NT2/D1 (cell line): Measurements from ENCODE around the gene SCYGR3.

Experiments
- DNase-seq: peaks from one replicate; pipeline ENCODE4 v3.0.0-alpha.2; 2011; ENCODE audit warnings: low read depth, low spot score
- H3K27me3 ChIP-seq: 2 replicates; pipeline ENCODE4 v1.6.0; 2011; ENCODE audit warnings: mild to moderate bottlenecking; ENCODE audit not compliant: insufficient read length, insufficient read depth
- H3K36me3 ChIP-seq: 2 replicates; pipeline ENCODE4 v1.6.1; 2011; ENCODE audit warnings: mild to moderate bottlenecking, low read length, mixed read lengths; ENCODE audit not compliant: insufficient read depth, insufficient read length
- H3K4me1 ChIP-seq: 2 replicates; pipeline ENCODE4 v1.5.1; 2011; ENCODE audit not compliant: insufficient read depth, insufficient read length
- H3K4me3 ChIP-seq: 2 replicates; pipeline ENCODE4 v1.5.1; 2011; ENCODE audit warnings: low read depth; ENCODE audit not compliant: insufficient read length
- H3K9ac ChIP-seq: 2 replicates; pipeline ENCODE4 v1.6.0; 2011; ENCODE audit warnings: low read depth; ENCODE audit not compliant: insufficient read length
- H3K9me3 ChIP-seq: 2 replicates; pipeline ENCODE4 v1.5.1; 2011; ENCODE audit warnings: mild to moderate bottlenecking, low read length; ENCODE audit not compliant: insufficient read depth
- SUZ12 ChIP-seq: IDR thresholded peaks from 2 replicates; pipeline ENCODE4 v1.6.1; 2011; ENCODE audit not compliant: insufficient read length, insufficient read depth; ENCODE audit errors: extremely low read depth
- YY1 ChIP-seq: IDR thresholded peaks from 2 replicates; pipeline ENCODE4 v1.6.1; 2011; ENCODE audit not compliant: insufficient read length, insufficient read depth
- ZNF274 ChIP-seq: IDR thresholded peaks from 2 replicates; pipeline ENCODE4 v1.6.1; 2011; ENCODE audit warnings: mild to moderate bottlenecking, low read depth, low read length

Gene SCYGR3

GRCh38 chr2:227614740-227615139 is at the start of gene SCYGR3:
Gene SCYGR3 (minus strand): TSS chr2:227614840. CDS start chr2:227614840, 0 bp downstream.
- Histone ChIP-seq H3K9ac (no peak within 1 kb of the TSS), H3K36me3 (no peaks in the 10 kb centered on the region), H3K27me3 (peaks cover 3% of the 10 kb centered on the region), H3K9me3 (no peaks in the 10 kb centered on the region), H3K4me3 (no peak within 1 kb of the TSS), H3K4me1 (peaks cover 3% of the 10 kb centered on the region)
- DNase-seq = no peak
- TF ChIP-seq SUZ12 (no peak), ZNF274 (no peak), YY1 (no peak)

- Histone ChIP-seq H3K9ac (no peak overlapping the region), H3K27me3 (no peaks in the 10 kb centered on the region)
- DNase-seq = no peak
Observed at GRCh38 chr2:227661827-227662226, 47.2 kb upstream of the SCYGR3 start.

DNA sequence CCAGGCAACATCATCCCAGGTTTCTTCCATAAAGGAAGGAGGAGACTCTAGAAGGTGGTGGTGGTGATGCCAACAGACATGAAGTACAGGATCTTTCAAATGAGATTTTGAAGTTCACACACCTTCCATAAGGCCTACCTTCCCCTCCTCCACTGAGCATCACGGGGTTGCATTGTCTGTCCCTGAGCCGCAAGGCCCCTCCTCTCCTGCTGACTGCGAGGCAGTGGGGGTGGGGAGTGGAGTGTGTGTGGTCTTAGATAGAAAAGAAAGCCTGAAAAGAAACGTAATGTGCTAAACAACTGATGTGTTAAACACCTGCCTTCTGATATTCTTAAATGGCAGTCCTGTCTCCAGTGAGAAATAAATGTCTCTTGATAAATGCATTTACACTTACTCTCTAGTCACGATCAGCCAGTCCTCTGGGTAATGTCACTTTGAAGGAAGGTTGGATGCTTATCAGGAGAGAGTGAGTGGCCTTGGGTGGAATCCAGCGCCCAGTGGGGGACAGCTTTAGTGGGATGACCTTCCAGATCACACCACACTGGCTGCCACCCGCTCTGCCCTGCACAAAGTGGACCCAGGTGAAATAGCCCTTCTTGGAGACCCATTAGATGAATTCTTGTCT is 46.5 kb upstream of the SCYGR3 start:
- DNase-seq = peak; percentile 66
- Histone ChIP-seq H3K27me3 (no peaks in the 10 kb centered on the region), H3K4me1 (peaks cover 2% of the 10 kb centered on the region), H3K9ac (peak overlapping the region; percentile 23), H3K9me3 (no peaks in the 10 kb centered on the region), H3K4me3 (no peak overlapping the region), H3K36me3 (no peaks in the 10 kb centered on the region)
- no peak for TF ChIP-seq YY1
- TF ChIP-seq ZNF274 = no peak
- no peak for TF ChIP-seq SUZ12

More at GRCh38 chr2:227661827-227662226, 47.2 kb upstream of the SCYGR3 start:
- no peaks in the 10 kb centered on the region for H3K36me3 ChIP-seq
- peaks cover 2% of the 10 kb centered on the region for H3K4me1 ChIP-seq
- no peak for TF ChIP-seq YY1
- TF ChIP-seq SUZ12 = no peak
- TF ChIP-seq ZNF274 = no peak
- H3K9me3 ChIP-seq = no peaks in the 10 kb centered on the region
- H3K4me3 ChIP-seq = no peak overlapping the region

GRCh38 chr2:227657199-227657845 is 42.7 kb upstream of the SCYGR3 start:
- Histone ChIP-seq H3K27me3 (no peaks in the 10 kb centered on the region), H3K4me1 (peaks cover 2% of the 10 kb centered on the region), H3K36me3 (no peaks in the 10 kb centered on the region), H3K9ac (no peak overlapping the region), H3K9me3 (no peaks in the 10 kb centered on the region), H3K4me3 (no peak overlapping the region)
- no peak for DNase-seq
- no peak for TF ChIP-seq YY1

- H3K4me3 ChIP-seq = no peak overlapping the region
- H3K4me1 ChIP-seq = no peaks in the 10 kb centered on the region
- no peaks in the 10 kb centered on the region for H3K36me3 ChIP-seq
- no peak overlapping the region for H3K9ac ChIP-seq
- no peaks in the 10 kb centered on the region for H3K27me3 ChIP-seq
- TF ChIP-seq SUZ12 (no peak), ZNF274 (no peak), YY1 (no peak)
- no peak for DNase-seq
- no peaks in the 10 kb centered on the region for H3K9me3 ChIP-seq
Observed at GRCh38 chr2:227655454-227655853, 40.8 kb upstream of the SCYGR3 start.

DNA sequence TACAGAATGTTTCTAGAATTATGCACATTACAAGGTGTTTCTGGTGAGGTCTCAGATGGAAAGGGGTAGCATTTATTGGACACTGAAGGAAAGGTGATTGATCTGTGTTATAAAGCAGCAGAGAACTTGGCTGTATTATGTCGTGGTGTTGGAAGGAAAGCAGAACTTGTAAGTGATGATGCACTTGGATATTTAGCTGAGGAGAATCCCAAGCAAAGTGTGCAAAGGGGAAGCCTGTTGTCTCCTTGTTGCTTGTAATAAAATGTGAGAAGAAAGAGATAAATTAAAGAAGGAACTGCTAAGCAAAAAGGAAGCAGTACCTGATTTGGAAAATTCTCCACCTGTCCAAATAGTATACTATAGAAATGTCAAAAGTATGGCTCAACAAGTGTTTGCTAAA is 39.8 kb upstream of the SCYGR3 start:
- DNase-seq = no peak
- Histone ChIP-seq H3K9ac (no peak overlapping the region), H3K4me3 (no peak overlapping the region), H3K36me3 (no peaks in the 10 kb centered on the region), H3K4me1 (no peaks in the 10 kb centered on the region), H3K27me3 (no peaks in the 10 kb centered on the region), H3K9me3 (no peaks in the 10 kb centered on the region)
- TF ChIP-seq SUZ12 (no peak), ZNF274 (no peak), YY1 (no peak)

DNA sequence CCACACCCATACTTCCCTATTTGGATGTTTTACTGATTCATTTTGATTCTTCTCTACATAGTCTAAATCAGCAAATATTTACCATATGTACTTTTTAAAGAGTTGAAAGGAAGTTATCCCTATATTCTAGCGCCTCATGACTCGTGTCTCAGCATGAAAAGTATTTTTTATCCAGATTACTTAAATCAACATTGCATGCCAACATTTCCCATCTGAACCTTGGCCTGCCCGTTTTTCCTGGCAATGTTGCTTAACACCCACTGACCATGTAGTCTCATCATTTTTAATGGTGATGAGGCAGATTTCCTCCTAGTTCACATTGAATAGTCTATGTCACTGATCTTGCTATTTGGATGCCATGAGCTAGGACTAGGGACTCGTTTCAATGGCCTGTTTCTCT is 38.8 kb upstream of the SCYGR3 start:
- Histone ChIP-seq H3K36me3 (no peaks in the 10 kb centered on the region), H3K4me1 (no peaks in the 10 kb centered on the region), H3K4me3 (no peak overlapping the region), H3K9me3 (no peaks in the 10 kb centered on the region), H3K9ac (no peak overlapping the region), H3K27me3 (no peaks in the 10 kb centered on the region)
- no peak for TF ChIP-seq ZNF274
- no peak for TF ChIP-seq SUZ12
- no peak for TF ChIP-seq YY1
- no peak for DNase-seq
